GM12878 (cell line): ENCODE results near the gene RGS4. TPM values are rescaled to one million over a fixed set of nuclear protein-coding genes. Genes with fewer than 3 reads are reported as not detected.

Experiments used
- ATAC-seq: fragments of 200-7000 bp; cut with Tn5 transposase; 3 replicates; pipeline ENCODE4 v1.9.1; 2020; ENCODE audit warnings: mild to moderate bottlenecking, moderate library complexity
- BruUV-seq: library from RNA; stranded (reverse); fragments of 400-500 nt; replicated peaks from 2 replicates; lab custom pipeline; 2021; lab: Mats Ljungman, UMichigan
- CTCF ChIA-PET: fragments of 300-600 bp; sonication (Branson Sonifier 250); formaldehyde crosslinking; extraction: SDS; loops from one replicate; lab custom pipeline; 2021; ENCODE audit warnings: inconsistent platforms; lab: Yijun Ruan, JAX
- POLR2A ChIA-PET: fragments of 350-600 bp; formaldehyde crosslinking; extraction: SDS; loops from one replicate; lab custom pipeline; 2021; ENCODE audit warnings: inconsistent platforms; lab: Charles Lee
- RAD21 ChIA-PET: fragments of 300-600 bp; sonication (Branson Sonifier 250); formaldehyde crosslinking; loops from one replicate; lab custom pipeline; 2023; ENCODE audit warnings: antibody characterized with exemption; ENCODE audit not compliant: unreplicated experiment; lab: Charles Lee
- SMC1A ChIA-PET: fragments of 300-600 bp; sonication (Branson Sonifier 250); formaldehyde crosslinking; loops from one replicate; lab custom pipeline; 2023; ENCODE audit not compliant: unreplicated experiment, uncharacterized antibody; lab: Charles Lee
- DNase-seq: peaks from one replicate; pipeline ENCODE4 v3.0.0-alpha.2; 2011; ENCODE audit warnings: low read depth, low spot score
- FAIRE-seq: peaks from 3 replicates; lab custom pipeline; 2011; peaks lifted over from hg19 to GRCh38; lab: Jason Lieb, UNC
- H2AFZ ChIP-seq: 2 replicates; pipeline ENCODE4 v1.6.0; 2011; ENCODE audit warnings: low read depth, low read length, control low read depth; ENCODE audit not compliant: control insufficient read depth
- H3K27ac ChIP-seq: 2 replicates; pipeline ENCODE4 v1.5.1; 2011; ENCODE audit warnings: control low read depth; ENCODE audit not compliant: control insufficient read depth, insufficient read depth
- H3K27me3 ChIP-seq, 2 experiments: replicated peaks in 1 of 2; 2 replicates each; pipeline versions ENCODE4 v1.6.0 to v1.6.1; 2011; ENCODE audit warnings: low read length in 1 of 2; ENCODE audit not compliant: control insufficient read depth in 2 of 2, insufficient read depth in 2 of 2
- H3K36me3 ChIP-seq, 2 experiments: 2 replicates each; pipeline ENCODE4 v1.5.1; 2011; ENCODE audit warnings: low read length in 1 of 2; ENCODE audit not compliant: control insufficient read depth in 2 of 2, insufficient read depth in 2 of 2
- H3K4me1 ChIP-seq: 2 replicates; pipeline ENCODE4 v1.6.1; 2011; ENCODE audit warnings: mild to moderate bottlenecking, low read length, moderate library complexity, mixed read lengths; ENCODE audit not compliant: control insufficient read depth, insufficient read depth
- H3K4me2 ChIP-seq: 2 replicates; pipeline ENCODE4 v1.6.0; 2011; ENCODE audit warnings: control low read depth; ENCODE audit not compliant: control insufficient read depth, insufficient read depth
- H3K4me3 ChIP-seq: fragments of 200-600 bp; sonication (generic); 2 replicates; pipeline ENCODE4 v1.5.1; 2016
- H3K79me2 ChIP-seq: 2 replicates; pipeline ENCODE4 v1.6.0; 2011; ENCODE audit warnings: low read length; ENCODE audit not compliant: control insufficient read depth, insufficient read depth
- H3K9ac ChIP-seq: 2 replicates; pipeline ENCODE4 v1.8.0; 2011; ENCODE audit warnings: low read length, control low read depth, mixed read lengths; ENCODE audit not compliant: control insufficient read depth, insufficient read depth
- H3K9me3 ChIP-seq: replicated peaks from 3 replicates; pipeline ENCODE4 v1.5.1; 2011; ENCODE audit warnings: mild to moderate bottlenecking, low read length; ENCODE audit not compliant: control insufficient read depth, insufficient read depth
- H4K20me1 ChIP-seq: 2 replicates; pipeline ENCODE4 v1.6.0; 2011; ENCODE audit not compliant: control insufficient read depth, insufficient read depth
- FOS ChIP-seq: IDR thresholded peaks from 3 replicates; pipeline ENCODE4 v1.6.1; 2011; ENCODE audit warnings: borderline replicate concordance; ENCODE audit not compliant: insufficient read length; ENCODE audit errors: extremely low read depth
- KLF5 ChIP-seq: fragments of 450-650 bp; IDR thresholded peaks from 2 replicates; pipeline ENCODE4 v1.6.1; 2014; ENCODE audit warnings: mild to moderate bottlenecking; ENCODE audit not compliant: partially characterized antibody
- MYB ChIP-seq: fragments of 150-350 bp; IDR thresholded peaks from 2 replicates; pipeline ENCODE4 v1.6.1; 2014; ENCODE audit warnings: mild to moderate bottlenecking, low read depth, low read length, borderline replicate concordance
- NBN ChIP-seq: fragments of 450-650 bp; IDR thresholded peaks from 2 replicates; pipeline ENCODE4 v1.6.1; 2016
- NR2F1 ChIP-seq: fragments of 450-650 bp; conservative IDR thresholded peaks from 2 replicates; pipeline ENCODE4 v1.6.1; 2017; ENCODE audit warnings: mild to moderate bottlenecking
- POU2F2 ChIP-seq: IDR thresholded peaks from 3 replicates; pipeline ENCODE4 v1.6.1; 2011; ENCODE audit warnings: low read depth, mild to moderate bottlenecking, low read length, borderline replicate concordance
- SIX5 ChIP-seq: IDR thresholded peaks from 2 replicates; pipeline ENCODE4 v1.6.1; 2011; ENCODE audit warnings: mild to moderate bottlenecking, low read depth, low read length, moderate library complexity; ENCODE audit not compliant: severe bottlenecking
- SP1 ChIP-seq: IDR thresholded peaks from one replicate; pipeline ENCODE4 v1.6.1; 2011; ENCODE audit warnings: low read depth, low read length
- ZNF274 ChIP-seq: IDR thresholded peaks from one replicate; pipeline ENCODE4 v1.8.0; 2011; ENCODE audit not compliant: insufficient read length, insufficient read depth
- ZZZ3 ChIP-seq: IDR thresholded peaks from 2 replicates; pipeline ENCODE4 v1.6.1; 2011; ENCODE audit warnings: low read depth; ENCODE audit not compliant: control insufficient read depth, insufficient read length
- WGBS: methylation state at CpG from one replicate; pipeline ENCODE4 v1.1.6; 2016; ENCODE audit warnings: low lambda C conversion rate; ENCODE audit not compliant: insufficient replicate concordance, insufficient coverage; ENCODE audit errors: missing lambda C conversion rate; 5-methylcytosine and 5-hydroxymethylcytosine counted together
- in situ Hi-C: fragments of 300-500 bp; cut with MboI; formaldehyde crosslinking; loops from 9 replicates; pipeline ENCODE4 v1.14.3; 2018; ENCODE audit warnings: mixed read lengths
- intact Hi-C: fragments of 100-400 bp; cut with micrococcal nuclease; formaldehyde crosslinking; loops from one replicate; pipeline ENCODE4 v1.14.2; 2022; ENCODE audit not compliant: unreplicated experiment
- polyA plus RNA-seq, 11 experiments: library from polyadenylated mRNA; depleted of rRNA in 4 of 11; unstranded in 6 of 11; stranded (reverse) in 5 of 11; fragments of >200 nt; fragmentation: Nextera tagmentation in 4 of 11; fragmentation: Illumina TruSeq in 1 of 11; extraction: Ambion mirVana in 4 of 11; extraction: Trizol in 1 of 11; gene quantifications; 1 replicate in 1 of 11; 2 replicates in 10 of 11; pipeline versions ENCODE4 v1.2.1 to v1.2.3, GENCODE V29; 2011 to 2016; ENCODE audit warnings: inconsistent platforms in 2 of 11, missing spikeins in 2 of 11, low read depth in 1 of 11
- total RNA-seq, 4 experiments: library from RNA; depleted of rRNA in 3 of 4; stranded (reverse); fragments of >200 nt in 3 of 4; fragmentation: Illumina TruSeq in 1 of 4; extraction: Trizol in 1 of 4; gene quantifications; 2 replicates each; pipeline versions ENCODE4 v1.2.1 to v1.2.3, GENCODE V29; 2013 to 2021
- TF ChIP-seq, protein P1 (sequence below): IDR thresholded peaks from 2 replicates; pipeline ENCODE4 v1.6.1; 2012; ENCODE audit warnings: low read depth, low read length, improper control_type of control experiment
- TF ChIP-seq, protein P2 (sequence below): fragments of 450-650 bp; IDR thresholded peaks from 2 replicates; pipeline ENCODE4 v1.6.1; 2016; ENCODE audit warnings: mild to moderate bottlenecking, moderate library complexity, borderline replicate concordance
- TF ChIP-seq, protein P3 (sequence below): IDR thresholded peaks from 2 replicates; pipeline ENCODE4 v1.6.1; 2011; ENCODE audit warnings: low read depth, mild to moderate bottlenecking, low read length, moderate library complexity, borderline replicate concordance; ENCODE audit errors: extremely low read depth

The RGS4 gene
- total and polyA plus RNA-seq, 10 of the 15 experiments (the other 5 are each of a cell fraction or from before 2014, with no cell fraction given), result 0.05 to 0.14 TPM; not detected in 8

DNA sequence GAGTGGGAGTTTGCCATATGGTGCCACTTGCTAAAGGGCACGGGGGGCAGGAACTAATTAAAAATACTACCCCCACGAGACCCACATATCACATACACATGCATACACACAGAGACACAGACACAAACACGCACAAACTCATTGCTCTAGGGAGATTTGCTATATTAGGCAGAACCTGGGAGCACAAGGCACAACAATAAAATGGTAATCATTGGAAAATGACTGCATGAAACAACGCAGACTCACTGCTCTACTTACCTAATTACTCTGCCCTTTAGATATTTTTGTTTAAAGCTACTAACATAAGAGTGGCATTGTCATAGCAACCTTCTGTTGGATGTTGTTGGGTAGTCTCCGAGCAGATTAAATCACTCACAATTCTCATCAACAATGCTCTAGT, 20.3 kb upstream of the RGS4 start:
- no TSS peak for BruUV-seq
- H3K79me2 ChIP-seq, result no peaks in the 10 kb centered on the region
- WGBS, result 18% methylated on average over 5 of the region's 5 CpGs
- H3K9ac ChIP-seq, result no peak overlapping the region
- no peak for FAIRE-seq
- no peak for ATAC-seq
- TF ChIP-seq SIX5, result no peak
- no peak for TF ChIP-seq ZZZ3
- H2AFZ ChIP-seq, result no peak overlapping the region
- RAD21 ChIA-PET, result no interaction called here
- no peak overlapping the region for H3K27ac ChIP-seq
- H3K36me3 ChIP-seq, result no peaks in the 10 kb centered on the region
- H3K9me3 ChIP-seq, result no peaks in the 10 kb centered on the region
- in situ Hi-C loops, result no loop called here
- intact Hi-C loops, result no loop called here
- H3K27me3 ChIP-seq, result 0 out of 4 replicates have a peak, but pooled peaks cover 0 to 3% of the 10 kb centered on the region in 2 experiments
- no peak overlapping the region for H3K4me3 ChIP-seq
- CTCF ChIA-PET, result no interaction called here
- H3K4me1 ChIP-seq, result no peaks in the 10 kb centered on the region
- no peak overlapping the region for H3K4me2 ChIP-seq
- POLR2A ChIA-PET, result no interaction called here
- no peaks in the 10 kb centered on the region for H4K20me1 ChIP-seq
- SMC1A ChIA-PET, result no interaction called here
- no peak for DNase-seq

DNA sequence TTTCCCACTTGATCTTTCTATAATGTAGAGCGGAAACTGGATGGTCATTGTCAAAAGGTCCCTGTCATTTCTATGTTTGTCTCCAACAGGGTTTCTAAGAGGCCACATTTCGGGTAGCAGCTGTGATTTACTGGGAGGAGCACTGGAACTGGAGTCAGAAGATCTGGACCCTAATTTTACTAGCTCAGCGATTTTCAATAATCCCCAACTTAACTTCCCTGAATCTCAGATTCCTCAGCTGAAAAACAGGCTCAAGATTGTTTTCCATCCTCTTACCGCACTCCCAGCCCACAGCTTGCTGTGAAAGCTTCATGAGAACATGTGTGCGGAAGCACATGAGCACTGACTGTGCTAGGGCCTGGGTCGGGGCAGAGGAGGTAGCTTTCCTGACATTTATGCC, 19.9 kb upstream of the RGS4 start:
- TF ChIP-seq, protein P1, sequence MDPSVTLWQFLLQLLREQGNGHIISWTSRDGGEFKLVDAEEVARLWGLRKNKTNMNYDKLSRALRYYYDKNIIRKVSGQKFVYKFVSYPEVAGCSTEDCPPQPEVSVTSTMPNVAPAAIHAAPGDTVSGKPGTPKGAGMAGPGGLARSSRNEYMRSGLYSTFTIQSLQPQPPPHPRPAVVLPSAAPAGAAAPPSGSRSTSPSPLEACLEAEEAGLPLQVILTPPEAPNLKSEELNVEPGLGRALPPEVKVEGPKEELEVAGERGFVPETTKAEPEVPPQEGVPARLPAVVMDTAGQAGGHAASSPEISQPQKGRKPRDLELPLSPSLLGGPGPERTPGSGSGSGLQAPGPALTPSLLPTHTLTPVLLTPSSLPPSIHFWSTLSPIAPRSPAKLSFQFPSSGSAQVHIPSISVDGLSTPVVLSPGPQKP, result no peak
- TF ChIP-seq KLF5 (no peak), ZNF274 (no peak), NR2F1 (no peak), POU2F2 (no peak), FOS (no peak), SP1 (no peak), MYB (no peak), NBN (no peak)
- TF ChIP-seq, protein P2, sequence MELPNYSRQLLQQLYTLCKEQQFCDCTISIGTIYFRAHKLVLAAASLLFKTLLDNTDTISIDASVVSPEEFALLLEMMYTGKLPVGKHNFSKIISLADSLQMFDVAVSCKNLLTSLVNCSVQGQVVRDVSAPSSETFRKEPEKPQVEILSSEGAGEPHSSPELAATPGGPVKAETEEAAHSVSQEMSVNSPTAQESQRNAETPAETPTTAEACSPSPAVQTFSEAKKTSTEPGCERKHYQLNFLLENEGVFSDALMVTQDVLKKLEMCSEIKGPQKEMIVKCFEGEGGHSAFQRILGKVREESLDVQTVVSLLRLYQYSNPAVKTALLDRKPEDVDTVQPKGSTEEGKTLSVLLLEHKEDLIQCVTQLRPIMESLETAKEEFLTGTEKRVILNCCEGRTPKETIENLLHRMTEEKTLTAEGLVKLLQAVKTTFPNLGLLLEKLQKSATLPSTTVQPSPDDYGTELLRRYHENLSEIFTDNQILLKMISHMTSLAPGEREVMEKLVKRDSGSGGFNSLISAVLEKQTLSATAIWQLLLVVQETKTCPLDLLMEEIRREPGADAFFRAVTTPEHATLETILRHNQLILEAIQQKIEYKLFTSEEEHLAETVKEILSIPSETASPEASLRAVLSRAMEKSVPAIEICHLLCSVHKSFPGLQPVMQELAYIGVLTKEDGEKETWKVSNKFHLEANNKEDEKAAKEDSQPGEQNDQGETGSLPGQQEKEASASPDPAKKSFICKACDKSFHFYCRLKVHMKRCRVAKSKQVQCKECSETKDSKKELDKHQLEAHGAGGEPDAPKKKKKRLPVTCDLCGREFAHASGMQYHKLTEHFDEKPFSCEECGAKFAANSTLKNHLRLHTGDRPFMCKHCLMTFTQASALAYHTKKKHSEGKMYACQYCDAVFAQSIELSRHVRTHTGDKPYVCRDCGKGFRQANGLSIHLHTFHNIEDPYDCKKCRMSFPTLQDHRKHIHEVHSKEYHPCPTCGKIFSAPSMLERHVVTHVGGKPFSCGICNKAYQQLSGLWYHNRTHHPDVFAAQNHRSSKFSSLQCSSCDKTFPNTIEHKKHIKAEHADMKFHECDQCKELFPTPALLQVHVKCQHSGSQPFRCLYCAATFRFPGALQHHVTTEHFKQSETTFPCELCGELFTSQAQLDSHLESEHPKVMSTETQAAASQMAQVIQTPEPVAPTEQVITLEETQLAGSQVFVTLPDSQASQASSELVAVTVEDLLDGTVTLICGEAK, result no peak
- TF ChIP-seq, protein P3, sequence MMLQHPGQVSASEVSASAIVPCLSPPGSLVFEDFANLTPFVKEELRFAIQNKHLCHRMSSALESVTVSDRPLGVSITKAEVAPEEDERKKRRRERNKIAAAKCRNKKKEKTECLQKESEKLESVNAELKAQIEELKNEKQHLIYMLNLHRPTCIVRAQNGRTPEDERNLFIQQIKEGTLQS, result no peak
- Histone ChIP-seq H3K36me3 (no peaks in the 10 kb centered on the region), H3K4me3 (no peak overlapping the region), H3K9me3 (no peaks in the 10 kb centered on the region), H3K4me2 (no peak overlapping the region), H3K27ac (no peak overlapping the region), H3K79me2 (no peaks in the 10 kb centered on the region), H2AFZ (no peak overlapping the region), H3K27me3 (peaks cover 0 to 4% of the 10 kb centered on the region in 2 experiments; a peak in 1 of 4 replicates), H4K20me1 (no peaks in the 10 kb centered on the region), H3K9ac (no peak overlapping the region), H3K4me1 (no peaks in the 10 kb centered on the region)
- in situ Hi-C loops (no loop called here), intact Hi-C loops (no loop called here)
- BruUV-seq, result no TSS peak
- POLR2A ChIA-PET, result no interaction called here
- DNase-seq, result no peak
- FAIRE-seq, result no peak
- 28% methylated on average over 6 of the region's 6 CpGs for WGBS
- CTCF ChIA-PET, result no interaction called here
- RAD21 ChIA-PET, result no interaction called here
- no peak for ATAC-seq
- SMC1A ChIA-PET, result no interaction called here
